HFF-Myc (cell line): ENCODE measurements around the gene APOBEC3A.
"Not testable (repeated sequence)": the region's sequence is repeated elsewhere in the genome, so short reads cannot be mapped to it uniquely, and the experiment has no call there.

Experiments used
- DNase-seq: peaks from one replicate; pipeline ENCODE4 v3.0.0-alpha.2; 2011; ENCODE audit warnings: low read depth; ENCODE audit errors: extremely low read depth
- H3K4me3 ChIP-seq: replicated peaks from 2 replicates; pipeline ENCODE4 v1.5.1; 2011; ENCODE audit warnings: low read depth, mild to moderate bottlenecking, control low read depth, low read length
- CTCF ChIP-seq: IDR thresholded peaks from 2 replicates; pipeline ENCODE4 v1.5.1; 2012; ENCODE audit warnings: mild to moderate bottlenecking, low read depth, low read length, control low read depth; ENCODE audit errors: missing control alignments

The APOBEC3A gene

GRCh38 chr22:38981005-38981991 is 23.9 kb downstream of the APOBEC3A start:
- no peak for DNase-seq
- peak; percentile 37 for TF ChIP-seq CTCF

GRCh38 chr22:38981992-38982927 is 24.9 kb downstream of the APOBEC3A start, which contains the start of gene APOBEC3B:
Gene APOBEC3B, plus strand, starts transcription at chr22:38982347. Its CDS starts 107 bp downstream, at chr22:38982454.
- peak within 1 kb of the TSS; percentile 40 for H3K4me3 ChIP-seq
- no peak for TF ChIP-seq CTCF
- DNase-seq: peak; percentile 79

More at GRCh38 chr22:38981005-38981991, 23.9 kb downstream of the APOBEC3A start:
- H3K4me3 ChIP-seq: no peak overlapping the region

GRCh38 chr22:38984224-38984623 is 26.8 kb downstream of the APOBEC3A start:
- no peak for DNase-seq
- H3K4me3 ChIP-seq: no peak overlapping the region
- no peak for TF ChIP-seq CTCF

GRCh38 chr22:38984784-38985757 is 27.7 kb downstream of the APOBEC3A start:
- not testable (repeated sequence) for DNase-seq, H3K4me3 ChIP-seq

GRCh38 chr22:38986629-38987028 is 29.2 kb downstream of the APOBEC3A start:
- no peak overlapping the region for H3K4me3 ChIP-seq
- no peak for TF ChIP-seq CTCF
- no peak for DNase-seq

GRCh38 chr22:38987171-38987895 is 29.9 kb downstream of the APOBEC3A start:
- TF ChIP-seq CTCF: no peak
- DNase-seq: no peak
- H3K4me3 ChIP-seq: no peak overlapping the region
